Suprapubic skin (tissue), 4 donors: ENCODE data around the gene GAP43.

Source experiments
- EP300 ChIP-seq: sonication (generic); formaldehyde crosslinking; IDR thresholded peaks from one replicate; pipeline ENCODE4 v1.6.1; 2017; ENCODE audit warnings: antibody characterized with exemption
- POLR2AphosphoS5 ChIP-seq, 3 donors: sonication (generic); formaldehyde crosslinking; IDR thresholded peaks; one replicate each; pipeline ENCODE4 v1.6.1; 2017; ENCODE audit warnings: antibody characterized with exemption in 3 of 3

GRCh38 chr3:115611630-115612029 lies 11.7 kb upstream of the GAP43 start:
- TF ChIP-seq EP300 = no peak
- TF ChIP-seq POLR2AphosphoS5 (IDR thresholded peaks at IDR 0.05) = no peak
